ENCODE results near the gene FAF1.

Gene FAF1

DNA sequence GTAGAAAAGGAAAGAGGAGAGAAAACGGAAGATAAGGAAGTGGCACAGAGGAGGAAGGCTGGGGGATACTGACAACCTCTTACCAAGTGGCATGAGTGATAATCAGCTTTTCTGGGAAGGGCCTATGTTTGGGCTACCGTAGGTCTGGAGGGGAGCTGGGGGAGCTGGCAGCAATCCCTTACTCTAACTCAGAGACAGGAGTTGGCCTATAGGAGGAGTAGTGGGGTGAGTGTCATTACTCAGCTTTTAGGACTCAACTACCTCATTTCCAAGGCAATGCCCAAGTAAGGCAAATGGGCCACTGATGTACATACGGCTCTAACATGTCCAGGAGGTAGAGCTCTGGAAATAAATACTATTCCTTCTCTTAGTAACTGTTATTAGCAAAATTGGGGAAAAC is 488.1 kb downstream of the FAF1 start:
- no peak overlapping the region for H3K4me3 Mint-ChIP-seq
- DNase-seq = no peak
- H3K4me1 Mint-ChIP-seq = no peaks in the 10 kb centered on the region
- peaks cover 12% of the 10 kb centered on the region for H3K36me3 Mint-ChIP-seq (ENCODE audit: low read depth)
- no peaks in the 10 kb centered on the region for H3K9me3 Mint-ChIP-seq
- TF ChIP-seq, protein P1, sequence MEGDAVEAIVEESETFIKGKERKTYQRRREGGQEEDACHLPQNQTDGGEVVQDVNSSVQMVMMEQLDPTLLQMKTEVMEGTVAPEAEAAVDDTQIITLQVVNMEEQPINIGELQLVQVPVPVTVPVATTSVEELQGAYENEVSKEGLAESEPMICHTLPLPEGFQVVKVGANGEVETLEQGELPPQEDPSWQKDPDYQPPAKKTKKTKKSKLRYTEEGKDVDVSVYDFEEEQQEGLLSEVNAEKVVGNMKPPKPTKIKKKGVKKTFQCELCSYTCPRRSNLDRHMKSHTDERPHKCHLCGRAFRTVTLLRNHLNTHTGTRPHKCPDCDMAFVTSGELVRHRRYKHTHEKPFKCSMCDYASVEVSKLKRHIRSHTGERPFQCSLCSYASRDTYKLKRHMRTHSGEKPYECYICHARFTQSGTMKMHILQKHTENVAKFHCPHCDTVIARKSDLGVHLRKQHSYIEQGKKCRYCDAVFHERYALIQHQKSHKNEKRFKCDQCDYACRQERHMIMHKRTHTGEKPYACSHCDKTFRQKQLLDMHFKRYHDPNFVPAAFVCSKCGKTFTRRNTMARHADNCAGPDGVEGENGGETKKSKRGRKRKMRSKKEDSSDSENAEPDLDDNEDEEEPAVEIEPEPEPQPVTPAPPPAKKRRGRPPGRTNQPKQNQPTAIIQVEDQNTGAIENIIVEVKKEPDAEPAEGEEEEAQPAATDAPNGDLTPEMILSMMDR (IDR thresholded peaks at IDR 0.05) = no peak
- H3K27ac Mint-ChIP-seq = no peak overlapping the region
- H3K27me3 Mint-ChIP-seq (ENCODE audit: low read depth, poor library complexity) = peaks cover 4% of the 10 kb centered on the region

DNA sequence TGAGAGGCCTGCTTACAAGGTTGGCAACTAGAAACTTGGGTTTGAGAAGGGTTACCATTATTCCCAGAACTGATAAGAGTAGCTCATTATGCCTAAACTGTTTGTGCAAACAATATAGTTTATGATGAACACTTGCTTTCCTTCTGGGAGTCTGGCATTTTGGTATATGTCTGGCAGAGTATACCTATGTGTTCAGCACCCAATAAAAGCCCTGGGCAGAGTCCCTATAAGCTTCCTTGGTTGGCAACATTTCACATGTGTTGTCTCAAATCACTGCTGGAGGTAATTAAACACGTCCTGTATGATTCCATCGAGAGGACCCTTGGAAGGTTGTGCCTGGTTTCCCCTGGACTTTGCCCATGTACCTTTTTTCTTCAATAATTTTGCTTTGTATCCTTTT is 497.1 kb downstream of the FAF1 start:
- Mint-ChIP-seq H3K4me3 (no peak overlapping the region), H3K27ac (no peak overlapping the region), H3K27me3 (ENCODE audit: low read depth, poor library complexity) (no peaks in the 10 kb centered on the region)

DNA sequence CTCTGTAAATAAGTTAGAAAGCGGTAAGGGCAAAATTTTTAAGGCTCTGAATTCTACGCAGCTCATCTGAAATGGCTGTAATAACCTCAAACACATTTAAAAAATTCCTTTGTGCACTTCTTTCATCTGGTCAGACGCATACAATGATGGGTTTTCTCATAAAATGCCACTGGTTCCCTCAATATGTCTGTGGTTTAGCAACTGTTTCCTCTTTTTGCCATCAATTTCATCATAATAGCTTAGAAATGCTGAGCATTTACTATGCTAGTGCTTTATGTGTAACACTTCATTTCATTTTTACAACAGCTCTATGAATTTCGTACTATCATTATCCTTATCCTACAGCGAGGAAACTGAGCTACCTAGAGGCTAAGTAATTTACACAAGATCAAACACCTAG is 501.6 kb downstream of the FAF1 start:
- H3K4me3 Mint-ChIP-seq = no peak overlapping the region
- TF ChIP-seq, protein P1 (IDR thresholded peaks at IDR 0.05) = no peak
- no peaks in the 10 kb centered on the region for H3K36me3 Mint-ChIP-seq (ENCODE audit: low read depth)
- no peaks in the 10 kb centered on the region for H3K9me3 Mint-ChIP-seq
- H3K27ac Mint-ChIP-seq = no peak overlapping the region
- no peak for DNase-seq
- H3K27me3 Mint-ChIP-seq (ENCODE audit: low read depth, poor library complexity) = no peaks in the 10 kb centered on the region
- H3K4me1 Mint-ChIP-seq = no peaks in the 10 kb centered on the region

More for the DNA sequence above, 497.1 kb downstream of the FAF1 start:
- no peak for DNase-seq
- no peaks in the 10 kb centered on the region for H3K4me1 Mint-ChIP-seq
- TF ChIP-seq, protein P1 (IDR thresholded peaks at IDR 0.05) = no peak
- H3K9me3 Mint-ChIP-seq = no peaks in the 10 kb centered on the region
- no peaks in the 10 kb centered on the region for H3K36me3 Mint-ChIP-seq (ENCODE audit: low read depth)

DNA sequence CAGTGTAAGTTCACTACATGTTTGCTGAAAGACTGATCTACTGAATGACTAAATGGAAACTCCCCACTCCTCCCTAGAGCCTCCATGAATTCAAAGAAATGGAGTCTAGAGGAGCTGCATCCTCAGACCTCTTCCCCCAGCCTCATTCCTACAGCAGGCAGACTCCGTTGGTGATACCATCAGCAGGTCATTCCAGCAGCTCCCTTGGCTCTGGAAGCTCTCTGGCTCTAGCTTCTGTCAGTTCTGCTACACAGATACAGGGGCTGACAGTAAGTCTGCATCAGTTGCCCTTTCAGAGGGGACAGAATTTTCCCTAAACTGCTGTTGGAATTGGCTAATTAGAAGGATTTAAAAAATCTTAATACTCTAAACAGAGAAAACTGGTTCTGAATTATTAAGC is 505.2 kb downstream of the FAF1 start:
- DNase-seq = no peak
- Mint-ChIP-seq H3K4me3 (no peak overlapping the region), H3K9me3 (no peaks in the 10 kb centered on the region), H3K27me3 (ENCODE audit: low read depth, poor library complexity) (no peaks in the 10 kb centered on the region), H3K27ac (no peak overlapping the region), H3K4me1 (no peaks in the 10 kb centered on the region), H3K36me3 (ENCODE audit: low read depth) (no peaks in the 10 kb centered on the region)
- TF ChIP-seq, protein P1 (IDR thresholded peaks at IDR 0.05) = no peak

DNA sequence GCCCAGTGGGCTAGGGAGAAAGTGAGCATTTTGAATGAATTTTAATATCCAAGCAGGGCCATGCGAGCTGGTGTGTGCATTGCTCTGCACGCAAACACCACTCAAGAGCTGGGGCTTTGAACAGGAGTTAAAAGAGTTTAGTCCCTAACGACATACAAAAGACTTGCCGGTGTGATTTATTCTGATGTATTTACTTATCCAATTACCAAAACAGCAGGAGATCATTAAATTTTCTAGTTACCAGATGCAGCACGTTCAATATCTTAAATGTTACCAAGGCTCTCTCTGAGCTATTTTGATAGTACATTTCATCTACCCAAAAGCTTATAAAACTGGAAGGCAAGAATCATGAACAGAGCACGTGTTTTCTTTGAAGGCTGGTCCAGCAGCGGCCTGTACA is 506.8 kb downstream of the FAF1 start:
- Mint-ChIP-seq H3K27me3 (ENCODE audit: low read depth, poor library complexity) (no peaks in the 10 kb centered on the region), H3K9me3 (no peaks in the 10 kb centered on the region), H3K4me3 (no peak overlapping the region), H3K27ac (no peak overlapping the region), H3K4me1 (no peaks in the 10 kb centered on the region), H3K36me3 (ENCODE audit: low read depth) (no peaks in the 10 kb centered on the region)
- TF ChIP-seq, protein P1 (IDR thresholded peaks at IDR 0.05) = no peak
- no peak for DNase-seq

DNA sequence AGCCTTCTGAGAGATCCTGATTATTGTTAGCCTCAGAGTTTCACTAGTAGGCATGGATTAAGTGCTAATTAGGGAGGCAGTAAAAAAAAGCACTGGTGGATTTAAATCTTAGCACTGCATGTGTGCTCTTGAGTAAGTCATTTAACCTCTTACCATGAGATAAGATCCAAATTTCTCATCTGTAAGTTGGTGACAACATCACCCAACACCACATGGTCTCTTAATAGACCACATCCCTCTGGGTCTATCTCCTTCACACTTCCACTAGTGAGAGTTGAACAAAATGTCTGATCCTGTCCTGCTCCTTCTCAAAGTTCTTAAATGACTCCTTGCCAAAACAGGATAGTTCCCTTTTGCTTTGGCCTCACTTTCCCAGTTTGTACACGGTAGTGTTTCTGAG is 507.4 kb downstream of the FAF1 start:
- H3K27me3 Mint-ChIP-seq (ENCODE audit: low read depth, poor library complexity) = no peaks in the 10 kb centered on the region
- H3K9me3 Mint-ChIP-seq = no peaks in the 10 kb centered on the region
- no peaks in the 10 kb centered on the region for H3K36me3 Mint-ChIP-seq (ENCODE audit: low read depth)
- H3K4me1 Mint-ChIP-seq = no peaks in the 10 kb centered on the region
- H3K27ac Mint-ChIP-seq = peak overlapping the region; percentile 60
- DNase-seq = no peak
- TF ChIP-seq, protein P1 (IDR thresholded peaks at IDR 0.05) = no peak
- H3K4me3 Mint-ChIP-seq = no peak overlapping the region
